PFSK-1 (cell line): ENCODE results near the gene MIR17HG.

Experiments used
- FOXP2 ChIP-seq: optimal IDR thresholded peaks from 2 replicates; pipeline ENCODE3; 2011; ENCODE audit warnings: borderline replicate concordance, control low read depth, inconsistent platforms; ENCODE audit not compliant: insufficient read depth; ENCODE audit errors: extremely low read length, extremely low read depth
- POLR2AphosphoS5 ChIP-seq: IDR thresholded peaks from 2 replicates; pipeline ENCODE4 v1.6.1; 2012; ENCODE audit warnings: low read depth, mild to moderate bottlenecking, control low read depth, low read length, moderate library complexity
- SIN3A ChIP-seq: IDR thresholded peaks from 2 replicates; pipeline ENCODE4 v1.6.1; 2012; ENCODE audit warnings: mild to moderate bottlenecking, low read length, moderate library complexity, borderline replicate concordance; ENCODE audit not compliant: insufficient read depth
- TAF1 ChIP-seq: IDR thresholded peaks from 2 replicates; pipeline ENCODE4 v1.6.1; 2012; ENCODE audit warnings: low read length, control low read depth, borderline replicate concordance; ENCODE audit not compliant: insufficient read depth
- TF ChIP-seq, protein P1 (sequence below), 2 experiments: IDR thresholded peaks; 2 replicates each; pipeline versions ENCODE4 v1.6.1 to v1.8.0; 2011 to 2012; ENCODE audit warnings: low read depth in 2 of 2, low read length in 2 of 2, control low read depth in 1 of 2, inconsistent platforms in 1 of 2, mild to moderate bottlenecking in 1 of 2, moderate library complexity in 1 of 2; ENCODE audit not compliant: insufficient read depth in 1 of 2

The MIR17HG gene

DNA sequence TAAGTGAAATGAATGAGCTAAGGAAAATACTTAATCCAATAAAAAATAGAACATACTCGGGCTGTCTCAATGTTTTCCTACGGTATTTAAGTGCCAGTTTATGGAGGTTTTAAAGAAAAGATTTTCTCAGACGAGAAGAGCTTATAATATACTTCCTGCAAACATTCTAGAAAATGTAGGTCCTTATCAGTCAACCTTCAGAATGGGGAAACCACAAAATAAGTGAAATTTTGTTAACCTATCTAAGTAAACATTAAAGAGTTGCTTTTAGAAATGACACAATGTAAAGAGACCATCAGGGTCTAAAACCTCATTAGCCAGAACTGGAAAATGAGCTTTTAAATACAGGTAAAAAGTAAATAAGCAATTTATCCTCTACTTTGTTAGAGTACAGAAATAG is 12.1 kb downstream of the MIR17HG start:
- TF ChIP-seq, protein P1, sequence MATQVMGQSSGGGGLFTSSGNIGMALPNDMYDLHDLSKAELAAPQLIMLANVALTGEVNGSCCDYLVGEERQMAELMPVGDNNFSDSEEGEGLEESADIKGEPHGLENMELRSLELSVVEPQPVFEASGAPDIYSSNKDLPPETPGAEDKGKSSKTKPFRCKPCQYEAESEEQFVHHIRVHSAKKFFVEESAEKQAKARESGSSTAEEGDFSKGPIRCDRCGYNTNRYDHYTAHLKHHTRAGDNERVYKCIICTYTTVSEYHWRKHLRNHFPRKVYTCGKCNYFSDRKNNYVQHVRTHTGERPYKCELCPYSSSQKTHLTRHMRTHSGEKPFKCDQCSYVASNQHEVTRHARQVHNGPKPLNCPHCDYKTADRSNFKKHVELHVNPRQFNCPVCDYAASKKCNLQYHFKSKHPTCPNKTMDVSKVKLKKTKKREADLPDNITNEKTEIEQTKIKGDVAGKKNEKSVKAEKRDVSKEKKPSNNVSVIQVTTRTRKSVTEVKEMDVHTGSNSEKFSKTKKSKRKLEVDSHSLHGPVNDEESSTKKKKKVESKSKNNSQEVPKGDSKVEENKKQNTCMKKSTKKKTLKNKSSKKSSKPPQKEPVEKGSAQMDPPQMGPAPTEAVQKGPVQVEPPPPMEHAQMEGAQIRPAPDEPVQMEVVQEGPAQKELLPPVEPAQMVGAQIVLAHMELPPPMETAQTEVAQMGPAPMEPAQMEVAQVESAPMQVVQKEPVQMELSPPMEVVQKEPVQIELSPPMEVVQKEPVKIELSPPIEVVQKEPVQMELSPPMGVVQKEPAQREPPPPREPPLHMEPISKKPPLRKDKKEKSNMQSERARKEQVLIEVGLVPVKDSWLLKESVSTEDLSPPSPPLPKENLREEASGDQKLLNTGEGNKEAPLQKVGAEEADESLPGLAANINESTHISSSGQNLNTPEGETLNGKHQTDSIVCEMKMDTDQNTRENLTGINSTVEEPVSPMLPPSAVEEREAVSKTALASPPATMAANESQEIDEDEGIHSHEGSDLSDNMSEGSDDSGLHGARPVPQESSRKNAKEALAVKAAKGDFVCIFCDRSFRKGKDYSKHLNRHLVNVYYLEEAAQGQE (IDR thresholded peaks at IDR 0.05; ENCODE audit: insufficient read depth in 1 of 2, low read depth in 2 of 2, low read length in 2 of 2) = no peak
- no peak for TF ChIP-seq TAF1
- TF ChIP-seq POLR2AphosphoS5 = no peak
- no peak for TF ChIP-seq SIN3A
- no peak for TF ChIP-seq FOXP2

DNA sequence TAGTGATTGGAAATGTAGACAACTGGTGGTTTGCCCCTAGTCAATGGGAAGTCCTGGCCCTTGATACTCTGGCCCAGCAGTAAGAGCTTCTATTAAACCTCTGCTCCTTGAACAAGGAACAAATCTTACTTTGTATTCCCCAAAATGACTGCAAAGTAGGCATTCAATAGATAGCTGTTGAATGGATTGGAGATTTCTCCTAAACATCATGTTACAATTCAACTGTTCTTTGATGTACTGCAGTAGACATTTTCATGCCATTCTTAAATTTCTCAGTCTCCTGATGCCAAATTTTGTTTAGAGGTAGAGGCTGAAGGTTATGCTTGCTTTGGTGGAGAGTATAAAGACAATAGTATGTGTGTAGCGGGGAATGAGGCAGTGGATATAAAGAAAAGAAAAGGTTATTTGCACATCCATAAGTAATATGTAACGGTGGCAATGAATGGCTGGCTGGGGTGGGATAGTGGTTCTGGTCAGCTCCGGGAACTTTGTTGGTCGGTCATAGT is 12.8 kb downstream of the MIR17HG start:
- no peak for TF ChIP-seq SIN3A
- TF ChIP-seq, protein P1 (IDR thresholded peaks at IDR 0.05; ENCODE audit: insufficient read depth in 1 of 2, low read depth in 2 of 2, low read length in 2 of 2) = no peak
- no peak for TF ChIP-seq TAF1
- TF ChIP-seq FOXP2 = no peak
- TF ChIP-seq POLR2AphosphoS5 = no peak

DNA sequence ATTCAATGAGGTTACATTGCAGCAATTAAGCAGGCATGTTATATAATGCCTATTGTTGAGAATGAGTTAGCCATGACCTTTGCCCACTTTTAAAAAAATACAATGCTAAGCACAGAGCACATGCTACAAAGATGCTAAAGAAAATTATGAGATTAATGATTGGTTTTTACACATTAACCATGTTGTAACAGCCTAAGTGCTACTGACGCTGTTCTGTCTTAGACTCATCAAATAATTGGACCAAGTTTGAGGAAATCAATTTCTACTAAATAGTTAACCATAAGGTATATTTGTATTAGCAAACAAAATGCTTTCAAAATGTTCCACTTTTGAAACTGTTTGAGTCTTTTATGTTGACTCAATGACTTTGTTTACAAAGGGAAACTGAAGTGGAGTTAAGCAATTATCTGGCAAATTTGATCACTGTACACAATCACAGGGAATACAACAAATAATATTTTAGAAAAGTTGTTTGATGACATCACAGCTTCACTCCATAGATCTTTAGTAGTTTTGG is 14.3 kb downstream of the MIR17HG start:
- TF ChIP-seq TAF1 (no peak), FOXP2 (no peak), SIN3A (no peak), POLR2AphosphoS5 (no peak)
- TF ChIP-seq, protein P1 (IDR thresholded peaks at IDR 0.05; ENCODE audit: insufficient read depth in 1 of 2, low read depth in 2 of 2, low read length in 2 of 2) = no peak

DNA sequence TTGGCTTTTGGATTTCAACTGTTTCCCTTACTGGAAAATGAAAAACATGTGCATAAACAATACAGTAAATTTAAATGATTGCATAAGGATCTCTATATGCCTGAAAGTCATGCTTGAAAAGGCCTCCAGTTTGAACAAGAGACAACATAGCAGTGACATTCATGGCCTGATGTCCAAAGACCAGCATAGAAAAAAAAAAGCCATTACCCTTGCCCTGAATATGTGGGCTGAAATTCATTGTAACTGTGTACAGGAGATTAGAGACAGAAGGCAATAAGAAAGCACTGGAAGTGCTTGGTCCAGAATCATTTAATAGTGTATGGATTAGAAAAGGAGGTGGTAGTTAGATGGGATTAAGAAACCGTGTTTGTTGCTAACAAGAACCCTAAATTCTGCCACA is 15.4 kb downstream of the MIR17HG start:
- TF ChIP-seq POLR2AphosphoS5 (no peak), TAF1 (no peak), SIN3A (no peak), FOXP2 (no peak)
- TF ChIP-seq, protein P1 (IDR thresholded peaks at IDR 0.05; ENCODE audit: insufficient read depth in 1 of 2, low read depth in 2 of 2, low read length in 2 of 2) = no peak
